Common myeloid progenitor, CD34-positive (primary cell): ENCODE measurements around the gene FIBP.

Experiments used
- CTCF ChIA-PET: fragments of 350-600 bp; sonication (Branson Sonifier 250); formaldehyde crosslinking; loops from one replicate; lab custom pipeline; 2021; ENCODE audit warnings: antibody characterized with exemption; lab: Charles Lee
- POLR2A ChIA-PET: fragments of 350-600 bp; sonication (Branson Sonifier 250); formaldehyde crosslinking; loops from one replicate; lab custom pipeline; 2021; ENCODE audit warnings: antibody characterized with exemption; lab: Charles Lee
- DNase-seq, 3 donors: peaks; one replicate each; pipeline versions ENCODE4 v3.0.0 to v3.0.0-alpha.2; 2013
- H3K27ac ChIP-seq, 2 experiments: 1 replicate in 1 of 2; 2 replicates in 1 of 2; pipeline ENCODE4 v1.7.0; 2013; ENCODE audit warnings: inconsistent platforms in 2 of 2, low read length in 2 of 2, mild to moderate bottlenecking in 2 of 2, low read depth in 1 of 2, moderate library complexity in 1 of 2; ENCODE audit not compliant: severe bottlenecking in 2 of 2, insufficient read depth in 1 of 2, poor library complexity in 1 of 2
- H3K27me3 ChIP-seq, 5 experiments: replicated peaks in 2 of 5; 1 replicate in 3 of 5; 2 replicates in 2 of 5; pipeline versions ENCODE4 v1.6.1 to v1.7.0; 2013; ENCODE audit warnings: low read length in 4 of 5, mild to moderate bottlenecking in 2 of 5, moderate library complexity in 2 of 5, inconsistent platforms in 1 of 5; ENCODE audit not compliant: insufficient read depth in 5 of 5, control insufficient read depth in 4 of 5
- H3K36me3 ChIP-seq, 4 experiments: 1 replicate in 2 of 4; 2 replicates in 2 of 4; pipeline versions ENCODE4 v1.6.1 to v1.7.0; 2013; ENCODE audit warnings: low read length in 3 of 4, control low read depth in 1 of 4, mild to moderate bottlenecking in 1 of 4; ENCODE audit not compliant: control insufficient read depth in 4 of 4, insufficient read depth in 4 of 4
- H3K4me1 ChIP-seq, 4 experiments: 1 replicate in 3 of 4; 2 replicates in 1 of 4; pipeline versions ENCODE4 v1.6.1 to v1.7.1; 2013; ENCODE audit warnings: low read length in 3 of 4, mild to moderate bottlenecking in 3 of 4, control low read depth in 1 of 4, inconsistent platforms in 1 of 4, moderate library complexity in 1 of 4; ENCODE audit not compliant: control insufficient read depth in 4 of 4, insufficient read depth in 4 of 4; ENCODE audit errors: control extremely low read depth in 1 of 4
- H3K4me3 ChIP-seq, 7 experiments: 1 replicate in 4 of 7; 2 replicates in 3 of 7; pipeline versions ENCODE4 v1.5.1 to v1.7.0; 2013; ENCODE audit warnings: mild to moderate bottlenecking in 7 of 7, low read length in 6 of 7, moderate library complexity in 6 of 7, inconsistent platforms in 2 of 7, low read depth in 2 of 7, control low read depth in 1 of 7; ENCODE audit not compliant: insufficient read depth in 4 of 7, control insufficient read depth in 1 of 7; ENCODE audit errors: extremely low read depth in 1 of 7
- H3K9me3 ChIP-seq, 5 experiments: 1 replicate in 4 of 5; 2 replicates in 1 of 5; pipeline versions ENCODE4 v1.6.1 to v1.7.1; 2013; ENCODE audit warnings: low read length in 4 of 5, mild to moderate bottlenecking in 2 of 5, inconsistent platforms in 1 of 5, low read depth in 1 of 5, moderate library complexity in 1 of 5; ENCODE audit not compliant: control insufficient read depth in 4 of 5, insufficient read depth in 2 of 5; ENCODE audit errors: control extremely low read depth in 1 of 5
- WGBS: methylation state at CpG from one replicate; pipeline ENCODE4 v1.1.5; 2013; ENCODE audit not compliant: insufficient coverage; 5-methylcytosine and 5-hydroxymethylcytosine counted together

The FIBP gene

DNA sequence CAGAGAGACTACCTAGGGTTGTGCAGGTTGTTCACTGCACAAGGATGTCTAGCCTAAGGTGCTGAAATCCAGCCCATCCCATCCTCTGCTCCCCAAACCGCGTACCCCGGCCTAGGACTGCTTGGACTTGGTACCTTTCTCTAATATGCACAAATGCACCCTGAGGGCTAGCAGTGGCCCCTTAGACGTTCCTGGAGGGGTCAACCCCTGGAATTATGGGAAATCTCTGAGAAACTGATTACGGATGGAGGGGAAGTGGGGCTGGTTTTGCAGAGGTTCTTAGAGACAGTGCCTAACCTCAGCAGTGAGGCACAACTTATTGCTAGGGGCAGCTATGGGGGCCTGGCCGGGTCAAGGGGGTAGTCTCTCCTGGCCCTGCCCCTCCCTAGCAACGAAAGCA, 28.1 kb upstream of the FIBP start:
- Histone ChIP-seq H3K4me3 (peak overlapping the region in 2 of 7 experiments; percentile 6 to 47), H3K36me3 (peaks cover 0 to 14% (median 5%) of the 10 kb centered on the region in 4 experiments), H3K9me3 (no peaks in the 10 kb centered on the region), H3K27ac (no peak overlapping the region), H3K4me1 (peaks cover 0 to 60% (median 53%) of the 10 kb centered on the region in 4 experiments), H3K27me3 (no peaks in the 10 kb centered on the region)
- 29% methylated on average over 1 of the region's 7 CpGs for WGBS
- no peak for DNase-seq
- ChIA-PET CTCF (interaction anchor here (1.2 to 2.4 kb wide), 6 partner anchors 13 to 50 kb away, joined by 3 to 9 read pairs (median 6); partner anchors contain the start of gene CCDC85B), POLR2A (interaction anchor here (1.0 to 1.9 kb wide), 3 partner anchors 18 to 23 kb away, joined by 4 to 5 read pairs (median 5); no protein-coding TSS in a partner anchor)

DNA sequence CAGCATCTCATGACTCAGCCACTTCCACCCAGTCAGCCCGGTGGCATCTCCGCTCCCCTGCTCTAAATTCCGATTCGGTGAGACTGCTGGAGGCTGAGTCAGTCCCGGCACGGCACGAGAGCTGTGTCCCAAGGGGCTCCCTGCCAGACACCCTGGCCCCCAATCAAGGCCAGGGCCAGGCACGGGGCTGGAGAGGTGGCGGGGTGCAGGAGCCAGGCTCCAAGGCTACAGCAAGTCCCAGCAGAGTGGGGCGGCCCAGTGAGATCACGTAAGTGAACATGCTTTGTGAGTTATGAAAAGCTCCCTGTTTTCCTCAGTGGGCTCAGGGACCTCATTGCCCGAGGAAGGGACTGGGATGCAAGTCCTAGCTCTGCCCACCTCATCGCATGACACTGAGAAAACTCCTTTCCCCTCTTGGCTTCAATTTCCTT, 27.6 kb upstream of the FIBP start:
- peak overlapping the region in 1 of 2 experiments; percentile 61 for H3K27ac ChIP-seq
- WGBS, result 24% methylated on average over 12 of the region's 13 CpGs
- ChIA-PET POLR2A (interaction anchor here (0.5 to 1.9 kb wide), 6 partner anchors 15 to 78 kb away, joined by 3 to 5 read pairs (median 5); partner anchors contain the start of gene FOSL1), CTCF (interaction anchor here (0.6 to 2.4 kb wide), 11 partner anchors 10 to 137 kb away, joined by 3 to 9 read pairs (median 4); partner anchors contain the start of genes CCDC85B and SF3B2)
- H3K9me3 ChIP-seq, result no peaks in the 10 kb centered on the region
- DNase-seq, result peak; percentile 68 to 89 (median 89)
- H3K27me3 ChIP-seq, result no peaks in the 10 kb centered on the region
- peaks cover 0 to 13% (median 3%) of the 10 kb centered on the region in 4 experiments for H3K36me3 ChIP-seq
- H3K4me1 ChIP-seq, result peaks cover 0 to 58% (median 53%) of the 10 kb centered on the region in 4 experiments
- H3K4me3 ChIP-seq, result peak overlapping the region in 3 of 7 experiments; percentile 6 to 47 (median 33)

DNA sequence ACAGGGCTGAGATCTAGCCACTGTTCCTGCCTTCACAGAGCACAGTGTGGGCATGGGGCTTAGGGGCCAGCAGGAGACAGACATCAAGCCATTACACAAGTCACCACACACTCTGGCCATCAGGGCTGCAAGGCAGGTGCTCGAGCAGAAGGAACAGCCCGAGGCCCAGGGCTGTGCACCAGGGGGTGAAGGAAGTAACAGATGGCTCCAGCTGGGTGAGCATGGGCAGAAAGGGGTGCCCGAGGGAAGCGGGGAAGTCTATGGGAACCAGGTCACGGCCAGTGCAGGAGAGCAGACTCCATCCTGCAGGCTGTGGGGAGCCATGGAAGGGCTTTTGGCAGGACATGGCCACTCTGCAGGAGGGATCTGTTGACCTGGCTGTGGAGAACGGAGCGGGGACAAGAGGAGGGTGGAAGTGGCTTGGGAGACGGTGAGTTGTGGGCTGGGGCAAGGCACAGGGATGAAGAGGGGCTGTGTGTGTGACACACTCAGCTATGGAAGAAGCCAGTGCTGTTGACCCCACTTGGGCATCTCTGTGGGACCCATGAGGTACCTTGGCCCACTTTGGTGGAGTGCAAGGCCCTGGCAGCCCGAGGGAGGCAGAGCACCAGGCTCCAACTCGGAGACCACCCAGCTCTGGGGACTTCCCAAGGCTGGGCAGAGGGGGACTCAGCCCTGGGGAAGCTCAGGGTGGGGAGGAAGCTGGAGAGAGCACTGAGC, 27.0 kb upstream of the FIBP start:
- POLR2A ChIA-PET, result interaction anchor here (0.5 to 1.9 kb wide), 6 partner anchors 15 to 79 kb away, joined by 3 to 5 read pairs (median 5); partner anchors contain the start of gene FOSL1
- no peaks in the 10 kb centered on the region for H3K27me3 ChIP-seq
- DNase-seq, result no peak
- CTCF ChIA-PET, result interaction anchor here (0.6 to 2.4 kb wide), 11 partner anchors 9 to 137 kb away, joined by 3 to 9 read pairs (median 4); partner anchors contain the start of genes CCDC85B and SF3B2
- H3K4me1 ChIP-seq, result peaks cover 0 to 52% (median 47%) of the 10 kb centered on the region in 4 experiments
- peak overlapping the region in 2 of 7 experiments; percentile 33 to 52 for H3K4me3 ChIP-seq
- WGBS, result 60% methylated on average over 9 of the region's 10 CpGs
- H3K36me3 ChIP-seq, result peaks cover 0 to 8% (median 2%) of the 10 kb centered on the region in 4 experiments
- no peaks in the 10 kb centered on the region for H3K9me3 ChIP-seq
- peak overlapping the region in 1 of 2 experiments; percentile 61 for H3K27ac ChIP-seq

DNA sequence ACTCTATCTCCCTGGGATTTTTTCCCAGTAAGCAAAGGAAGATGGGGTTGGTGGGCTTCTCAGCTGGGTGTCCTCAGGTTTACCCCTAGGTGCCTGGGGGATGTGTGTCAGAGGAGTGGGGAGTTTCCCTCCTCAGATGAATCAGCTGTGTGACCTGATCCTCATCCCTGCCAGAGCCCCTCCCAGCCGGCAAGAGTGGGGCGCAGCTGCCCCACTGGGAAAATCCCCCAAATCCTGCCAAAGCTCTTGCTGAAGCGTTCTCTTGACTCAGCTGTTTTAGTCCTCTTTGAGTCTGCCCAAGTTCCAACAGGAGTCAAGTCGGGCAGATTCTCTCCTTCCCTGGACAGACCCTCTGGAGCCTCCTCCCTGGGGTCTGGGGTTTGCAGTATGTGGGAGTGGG, 24.6 kb upstream of the FIBP start:
- Histone ChIP-seq H3K27me3 (no peaks in the 10 kb centered on the region), H3K4me3 (no peak overlapping the region), H3K4me1 (peaks cover 0 to 43% (median 36%) of the 10 kb centered on the region in 4 experiments), H3K27ac (no peak overlapping the region), H3K9me3 (no peaks in the 10 kb centered on the region), H3K36me3 (peaks cover 0 to 8% (median 2%) of the 10 kb centered on the region in 4 experiments)
- no peak for DNase-seq
- ChIA-PET POLR2A (interaction anchor here (1.4 kb wide), 1 partner anchor 12 kb away, joined by 5 read pairs; the partner anchor contains the start of gene FOSL1), CTCF (interaction anchor here (1.1 to 5.1 kb wide), 2 partner anchors 12 to 156 kb away, joined by 3 to 30 read pairs; partner anchors contain the start of gene FOSL1)
- 95% methylated on average over 4 of the region's 4 CpGs for WGBS

DNA sequence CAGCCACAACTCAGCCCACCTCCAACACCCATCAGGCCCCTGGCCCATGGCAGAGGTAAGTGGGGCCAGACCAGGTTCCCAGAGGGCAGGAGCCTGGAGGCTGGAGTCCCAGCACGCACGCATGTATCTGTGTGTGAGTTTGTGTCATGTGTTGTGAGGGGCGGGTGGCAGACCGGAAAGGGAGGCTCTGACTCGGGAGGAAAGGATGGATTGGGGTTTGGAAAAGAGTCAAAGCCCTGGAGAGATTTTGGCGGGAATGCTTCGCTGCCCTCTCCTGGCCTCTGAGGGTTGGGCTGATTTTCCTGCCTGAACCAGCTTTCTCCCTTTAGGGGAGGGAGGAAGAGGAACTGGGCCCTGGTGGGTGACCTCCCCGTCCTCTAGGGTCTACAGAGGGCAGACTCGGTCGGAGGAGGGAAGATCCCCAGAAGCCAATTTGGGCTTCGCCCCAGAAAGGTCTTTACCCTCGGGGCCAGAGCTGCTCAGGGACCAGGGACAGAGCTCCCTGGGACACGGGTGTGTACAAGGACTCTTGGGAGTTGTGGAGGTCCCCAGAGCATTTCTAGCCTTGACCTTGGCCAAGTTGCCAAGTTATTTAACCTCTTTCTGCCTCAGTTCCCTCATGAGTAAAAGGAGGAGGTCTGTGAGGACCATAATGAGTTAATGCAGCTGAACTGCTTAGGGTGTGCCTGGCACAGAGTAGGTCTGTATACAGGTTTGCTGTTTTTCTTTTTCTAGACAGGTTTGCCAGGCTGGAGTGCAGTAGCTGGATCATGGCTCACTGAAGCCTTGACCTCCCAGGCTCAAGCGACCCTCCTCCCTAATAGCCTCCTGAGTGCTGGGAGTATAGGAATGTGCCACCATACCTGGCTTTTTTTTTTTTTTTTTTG, 23.7 kb upstream of the FIBP start:
- Histone ChIP-seq H3K27me3 (no peaks in the 10 kb centered on the region), H3K36me3 (peaks cover 0 to 1% (median 0%) of the 10 kb centered on the region in 4 experiments), H3K27ac (no peak overlapping the region), H3K4me3 (no peak overlapping the region), H3K9me3 (no peaks in the 10 kb centered on the region), H3K4me1 (peaks cover 0 to 34% (median 27%) of the 10 kb centered on the region in 4 experiments)
- CTCF ChIA-PET, result interaction anchor here (0.6 to 5.1 kb wide), 7 partner anchors 11 to 318 kb away, joined by 3 to 30 read pairs (median 3); partner anchors contain the start of genes CCDC85B, FIBP and FOSL1
- WGBS, result 22% methylated on average over 13 of the region's 14 CpGs
- no peak for DNase-seq
- POLR2A ChIA-PET, result interaction anchor here (1.4 kb wide), 1 partner anchor 12 kb away, joined by 5 read pairs; the partner anchor contains the start of gene FOSL1

DNA sequence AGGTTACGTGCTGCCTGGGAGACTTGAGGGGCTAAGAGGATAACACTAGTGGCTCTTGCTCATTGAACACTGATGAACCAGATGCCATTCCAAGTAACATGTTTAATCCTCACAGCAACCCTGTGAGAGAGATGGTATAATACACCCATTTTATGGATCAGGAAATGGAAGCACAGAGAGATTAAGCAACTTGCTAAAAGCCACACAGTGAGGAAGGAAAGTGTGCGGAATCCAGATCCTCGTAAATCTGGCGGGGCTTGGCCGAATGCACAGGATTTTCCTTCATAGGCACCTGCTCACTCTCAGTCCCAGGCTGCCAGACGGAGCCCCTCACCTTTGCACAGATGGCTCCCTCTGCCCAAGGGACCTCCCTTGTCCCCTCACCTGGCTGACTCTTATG, 19.6 kb upstream of the FIBP start:
- CTCF ChIA-PET, result interaction anchor here (1.2 to 1.6 kb wide), 2 partner anchors 10 to 25 kb away, joined by 3 to 4 read pairs; no protein-coding TSS in a partner anchor

More for the DNA sequence above, 19.6 kb upstream of the FIBP start:
- no peak for DNase-seq
- Histone ChIP-seq H3K27me3 (no peaks in the 10 kb centered on the region), H3K4me1 (peaks cover 0 to 22% (median 18%) of the 10 kb centered on the region in 4 experiments), H3K36me3 (no peaks in the 10 kb centered on the region), H3K4me3 (no peak overlapping the region), H3K9me3 (no peaks in the 10 kb centered on the region), H3K27ac (no peak overlapping the region)
- POLR2A ChIA-PET, result no interaction called here
- 98% methylated on average over 5 of the region's 6 CpGs for WGBS
